PC-3 (cell line): Measurements from ENCODE around the gene ASB13. TPM values are rescaled to one million over a fixed set of nuclear protein-coding genes. Genes with fewer than 3 reads are reported as not detected.

Experiments
- ATAC-seq: fragments of 200-7000 bp; cut with Tn5 transposase; 2 replicates; pipeline ENCODE4 v1.9.1; 2020; ENCODE audit warnings: mild to moderate bottlenecking, moderate library complexity
- BruUV-seq: library from RNA; stranded (reverse); fragments of 400-500 nt; replicated peaks from 2 replicates; lab custom pipeline; 2021; lab: Mats Ljungman, UMichigan
- CTCF ChIA-PET: fragments of 300-600 bp; sonication (Branson Sonifier 250); formaldehyde crosslinking; loops from one replicate; lab custom pipeline; 2022; ENCODE audit warnings: antibody characterized with exemption; lab: Charles Lee
- POLR2A ChIA-PET: fragments of 300-600 bp; sonication (Branson Sonifier 250); formaldehyde crosslinking; loops from one replicate; lab custom pipeline; 2022; ENCODE audit warnings: antibody characterized with exemption; ENCODE audit not compliant: unreplicated experiment; lab: Charles Lee
- DNase-seq: peaks from one replicate; pipeline ENCODE4 v3.0.0-alpha.2; 2015
- H2AFZ ChIP-seq: fragments of 300-600 bp; sonication (generic); 2 replicates; pipeline ENCODE4 v1.6.0; 2016; ENCODE audit warnings: antibody characterized with exemption, low read length
- H3F3A ChIP-seq: fragments of 300-600 bp; sonication (generic); one replicate; pipeline ENCODE4 v1.6.0; 2017; ENCODE audit warnings: antibody characterized with exemption, low read length, control low read depth, mild to moderate bottlenecking; ENCODE audit not compliant: unreplicated experiment
- H3K27ac ChIP-seq: fragments of 300-600 bp; sonication (generic); 2 replicates; pipeline ENCODE4 v1.5.1; 2016; ENCODE audit warnings: mild to moderate bottlenecking, low read length
- H3K27me3 ChIP-seq: fragments of 300-600 bp; sonication (generic); 2 replicates; pipeline ENCODE4 v1.6.1; 2016; ENCODE audit warnings: low read length, mixed read lengths
- H3K36me3 ChIP-seq: fragments of 300-600 bp; sonication (generic); 2 replicates; pipeline ENCODE4 v1.6.1; 2016; ENCODE audit warnings: low read depth, mixed run types, low read length, mixed read lengths
- H3K4me1 ChIP-seq: fragments of 300-600 bp; sonication (generic); 2 replicates; pipeline ENCODE4 v1.5.1; 2016; ENCODE audit warnings: low read length; ENCODE audit not compliant: insufficient read depth
- H3K4me2 ChIP-seq: fragments of 300-600 bp; sonication (generic); 2 replicates; pipeline ENCODE4 v1.6.0; 2016; ENCODE audit warnings: low read length
- H3K4me3 ChIP-seq: fragments of 300-600 bp; sonication (generic); 2 replicates; pipeline ENCODE4 v1.5.1; 2016; ENCODE audit warnings: mild to moderate bottlenecking, low read length, mixed read lengths
- H3K79me2 ChIP-seq: fragments of 300-600 bp; sonication (generic); 2 replicates; pipeline ENCODE4 v1.6.1; 2017; ENCODE audit warnings: low read length, mixed read lengths
- H3K9ac ChIP-seq: fragments of 300-600 bp; sonication (generic); 2 replicates; pipeline ENCODE4 v1.6.0; 2016; ENCODE audit warnings: mild to moderate bottlenecking, low read length
- H3K9me2 ChIP-seq: fragments of 300-600 bp; sonication (generic); replicated peaks from 2 replicates; pipeline ENCODE4 v1.6.1; 2016; ENCODE audit warnings: mixed run types, low read length, mixed read lengths
- H3K9me3 ChIP-seq: fragments of 300-600 bp; sonication (generic); 2 replicates; pipeline ENCODE4 v1.6.1; 2016; ENCODE audit warnings: low read length, mixed read lengths
- H4K20me1 ChIP-seq: fragments of 300-600 bp; sonication (generic); 2 replicates; pipeline ENCODE4 v1.6.1; 2016; ENCODE audit warnings: low read length, mixed read lengths
- CTCF ChIP-seq: fragments of 300-600 bp; sonication (generic); conservative IDR thresholded peaks from 2 replicates; pipeline ENCODE4 v1.5.1; 2017; ENCODE audit warnings: antibody characterized with exemption, low read depth, mild to moderate bottlenecking, low read length
- EZH2 ChIP-seq: fragments of 300-600 bp; sonication (generic); IDR thresholded peaks from one replicate; pipeline ENCODE4 v1.6.1; 2017; ENCODE audit warnings: antibody characterized with exemption, mild to moderate bottlenecking, low read length; ENCODE audit not compliant: unreplicated experiment
- EZH2phosphoT487 ChIP-seq: fragments of 300-600 bp; sonication (generic); IDR thresholded peaks from 2 replicates; pipeline ENCODE4 v1.6.1; 2018; ENCODE audit warnings: mild to moderate bottlenecking, antibody characterized with exemption, low read length, borderline replicate concordance
- intact Hi-C: fragments of 100-400 bp; cut with micrococcal nuclease; formaldehyde crosslinking; loops from 2 replicates; pipeline ENCODE4 v1.9.0; 2023
- total RNA-seq: library from RNA; depleted of rRNA; stranded (reverse); fragments of >200 nt; gene quantifications from 2 replicates; pipeline ENCODE4 v1.2.3, GENCODE V29; 2014

ASB13 gene
- total RNA-seq, 1 experiment from 2014 or later: 6.6 TPM

GRCh38 chr10:5600908-5601307 lies 65.5 kb downstream of the ASB13 start:
- ChIA-PET CTCF (no interaction called here), POLR2A (interaction anchor here (0.6 kb wide), 1 partner anchor 123 kb away, joined by 5 read pairs; no protein-coding TSS in a partner anchor)
- Histone ChIP-seq H4K20me1 (no peaks in the 10 kb centered on the region), H3K4me2 (no peak overlapping the region), H3K9me3 (no peaks in the 10 kb centered on the region), H3K4me3 (no peak overlapping the region), H3K27ac (no peak overlapping the region), H2AFZ (no peak overlapping the region), H3K4me1 (peaks cover 18% of the 10 kb centered on the region), H3K36me3 (no peaks in the 10 kb centered on the region), H3K9ac (no peak overlapping the region), H3F3A (no peaks in the 10 kb centered on the region), H3K9me2 (no peaks in the 10 kb centered on the region), H3K79me2 (no peaks in the 10 kb centered on the region), H3K27me3 (no peaks in the 10 kb centered on the region)
- TF ChIP-seq CTCF (no peak), EZH2phosphoT487 (no peak), EZH2 (no peak)
- no peak for ATAC-seq
- no peak for DNase-seq
- no TSS peak for BruUV-seq
- intact Hi-C loops: no loop called here

- Histone ChIP-seq H2AFZ (no peak overlapping the region), H3K4me3 (no peak overlapping the region), H4K20me1 (no peaks in the 10 kb centered on the region), H3K4me2 (no peak overlapping the region), H3K27me3 (no peaks in the 10 kb centered on the region), H3K36me3 (no peaks in the 10 kb centered on the region), H3K27ac (no peak overlapping the region), H3K9me2 (no peaks in the 10 kb centered on the region), H3K9me3 (no peaks in the 10 kb centered on the region), H3F3A (no peaks in the 10 kb centered on the region), H3K4me1 (peaks cover 28% of the 10 kb centered on the region), H3K79me2 (peaks cover 10% of the 10 kb centered on the region), H3K9ac (no peak overlapping the region)
- intact Hi-C loops: no loop called here
- DNase-seq (no peak), ATAC-seq (no peak)
- ChIA-PET CTCF (no interaction called here), POLR2A (no interaction called here)
- BruUV-seq: no TSS peak
- no peak for TF ChIP-seq EZH2
- TF ChIP-seq CTCF: no peak
- TF ChIP-seq EZH2phosphoT487: no peak
Observed at GRCh38 chr10:5599613-5600520, 66.5 kb downstream of the ASB13 start.

GRCh38 chr10:5598085-5598690 lies 68.2 kb downstream of the ASB13 start:
- no peak overlapping the region for H3K4me2 ChIP-seq
- ATAC-seq: no peak
- ChIA-PET CTCF (no interaction called here), POLR2A (no interaction called here)
- TF ChIP-seq EZH2 (no peak), EZH2phosphoT487 (no peak), CTCF (no peak)
- H3K27ac ChIP-seq: peak overlapping the region; percentile 100; the same call in 1 of the 2 replicates
- peaks cover 36% of the 10 kb centered on the region for H3K4me1 ChIP-seq
- peaks cover 19% of the 10 kb centered on the region for H3K79me2 ChIP-seq
- no peak overlapping the region for H2AFZ ChIP-seq
- intact Hi-C loops: no loop called here
- H3K4me3 ChIP-seq: no peak overlapping the region
- no peaks in the 10 kb centered on the region for H4K20me1 ChIP-seq
- DNase-seq: no peak
- H3K9me2 ChIP-seq: no peaks in the 10 kb centered on the region
- H3K9ac ChIP-seq: no peak overlapping the region
- H3F3A ChIP-seq: no peaks in the 10 kb centered on the region
- no peaks in the 10 kb centered on the region for H3K9me3 ChIP-seq
- H3K36me3 ChIP-seq: no peaks in the 10 kb centered on the region
- no peaks in the 10 kb centered on the region for H3K27me3 ChIP-seq
- BruUV-seq: no TSS peak
